K562 (cell line): Measurements from ENCODE around the gene CIB1. TPM values are rescaled to one million over a fixed set of nuclear protein-coding genes. Genes with fewer than 3 reads are reported as not detected.

Source experiments
- CREB5 ChIP-seq: fragments of 250-450 bp; sonication (Bioruptor Pico); IDR thresholded peaks from 2 replicates; pipeline ENCODE4 v1.5.0; 2020; ENCODE audit warnings: mild to moderate bottlenecking
- CTCFL ChIP-seq: IDR thresholded peaks from 2 replicates; pipeline ENCODE4 v1.6.1; 2011; ENCODE audit warnings: borderline replicate concordance, low read depth, mild to moderate bottlenecking, moderate library complexity, low read length; ENCODE audit not compliant: insufficient read depth, poor library complexity, severe bottlenecking
- GABPB1 ChIP-seq: sonication (generic); formaldehyde crosslinking; IDR thresholded peaks from 2 replicates; pipeline ENCODE4 v1.8.0; 2022; ENCODE audit warnings: mild to moderate bottlenecking, missing genetic modification reagents
- NRF1 ChIP-seq, 2 experiments: fragments of 450-650 bp; IDR thresholded peaks in 1 of 2; conservative IDR thresholded peaks in 1 of 2; 2 replicates each; pipeline ENCODE4 v1.6.1; 2014; ENCODE audit warnings: mild to moderate bottlenecking in 2 of 2
- PATZ1 ChIP-seq: fragments of 250-450 bp; sonication (Bioruptor Pico); IDR thresholded peaks from 2 replicates; pipeline ENCODE4 v1.5.0; 2020; ENCODE audit warnings: mild to moderate bottlenecking, borderline replicate concordance
- POLR3G ChIP-seq: IDR thresholded peaks from 2 replicates; pipeline ENCODE4 v1.6.1; 2011; ENCODE audit not compliant: insufficient read length, insufficient replicate concordance; ENCODE audit errors: extremely low read depth
- SMAD2 ChIP-seq: fragments of 150-350 bp; IDR thresholded peaks from 2 replicates; pipeline ENCODE4 v1.6.1; 2014; ENCODE audit warnings: low read depth, mild to moderate bottlenecking, low read length
- SMC3 ChIP-seq: conservative IDR thresholded peaks from 2 replicates; pipeline ENCODE4 v1.6.1; 2011; ENCODE audit warnings: low read depth, low read length, improper control_type of control experiment; ENCODE audit not compliant: insufficient read depth
- XRCC5 ChIP-seq: fragments of 200-400 bp; formaldehyde crosslinking; IDR thresholded peaks from 2 replicates; pipeline ENCODE4 v1.6.1; 2017; ENCODE audit warnings: low read depth, mild to moderate bottlenecking, low read length
- ZFX ChIP-seq: sonication (generic); formaldehyde crosslinking; IDR thresholded peaks from 2 replicates; pipeline ENCODE4 v1.8.0; 2022; ENCODE audit warnings: mild to moderate bottlenecking, missing genetic modification reagents, moderate library complexity
- ZNF316 ChIP-seq: fragments of 450-650 bp; IDR thresholded peaks from 2 replicates; pipeline ENCODE4 v1.6.1; 2016
- ZNF445 ChIP-seq: fragments of 250-450 bp; sonication (Bioruptor Pico); IDR thresholded peaks from 2 replicates; pipeline ENCODE4 v1.4.0; 2020; ENCODE audit warnings: low read depth, mild to moderate bottlenecking, moderate library complexity
- polyA plus RNA-seq, 8 experiments: library from polyadenylated mRNA; depleted of rRNA in 4 of 8; stranded (reverse) in 5 of 8; unstranded in 3 of 8; fragments of >200 nt; fragmentation: Nextera tagmentation in 2 of 8; fragmentation: Illumina TruSeq in 1 of 8; extraction: Ambion mirVana in 2 of 8; extraction: Trizol in 1 of 8; gene quantifications; 2 replicates each; pipeline versions ENCODE4 v1.2.1 to v1.2.3, GENCODE V29; 2011 to 2014; ENCODE audit warnings: inconsistent platforms in 1 of 8, missing spikeins in 1 of 8
- total RNA-seq, 7 experiments: library from RNA; depleted of rRNA in 6 of 7; stranded (reverse); fragments of >200 nt in 6 of 7; fragmentation: Illumina TruSeq in 2 of 7; extraction: Trizol in 2 of 7; gene quantifications; 2 replicates each; pipeline versions ENCODE4 v1.2.1 to v1.2.3, GENCODE V29; 2011 to 2021; ENCODE audit warnings: low replicate concordance in 1 of 7
- TF ChIP-seq, protein P1 (sequence below): fragments of 200-800 bp; sonication (Bioruptor generic); IDR thresholded peaks from 2 replicates; pipeline ENCODE4 v1.6.1; 2017; ENCODE audit warnings: missing genetic modification characterization, missing compliant biosample characterization
- TF ChIP-seq, protein P2 (sequence below): fragments of 450-650 bp; formaldehyde crosslinking; IDR thresholded peaks from 2 replicates; pipeline ENCODE4 v1.4.0; 2020; ENCODE audit warnings: mild to moderate bottlenecking
- TF ChIP-seq, protein P3 (sequence below), 2 experiments: fragments of 200-800 bp in 1 of 2; sonication (Bioruptor generic) in 1 of 2; sonication (generic) in 1 of 2; formaldehyde crosslinking in 1 of 2; IDR thresholded peaks in 1 of 2; conservative IDR thresholded peaks in 1 of 2; 2 replicates each; pipeline versions ENCODE4 v1.5.0 to v1.6.1; 2016 to 2020; ENCODE audit warnings: missing compliant biosample characterization in 1 of 2, missing genetic modification characterization in 1 of 2, missing genetic modification reagents in 1 of 2

The CIB1 gene
- total and polyA plus RNA-seq, 9 of the 15 experiments (the other 6 are each of a cell fraction or from before 2014, with no cell fraction given), result 14.9 to 136 (median 64.5) TPM

GRCh38 chr15:90265271-90266060 is 31.7 kb upstream of the CIB1 start, which contains the start of gene NGRN (continued):
- no peak for TF ChIP-seq CTCFL
- no peak for TF ChIP-seq POLR3G
- TF ChIP-seq, protein P1, sequence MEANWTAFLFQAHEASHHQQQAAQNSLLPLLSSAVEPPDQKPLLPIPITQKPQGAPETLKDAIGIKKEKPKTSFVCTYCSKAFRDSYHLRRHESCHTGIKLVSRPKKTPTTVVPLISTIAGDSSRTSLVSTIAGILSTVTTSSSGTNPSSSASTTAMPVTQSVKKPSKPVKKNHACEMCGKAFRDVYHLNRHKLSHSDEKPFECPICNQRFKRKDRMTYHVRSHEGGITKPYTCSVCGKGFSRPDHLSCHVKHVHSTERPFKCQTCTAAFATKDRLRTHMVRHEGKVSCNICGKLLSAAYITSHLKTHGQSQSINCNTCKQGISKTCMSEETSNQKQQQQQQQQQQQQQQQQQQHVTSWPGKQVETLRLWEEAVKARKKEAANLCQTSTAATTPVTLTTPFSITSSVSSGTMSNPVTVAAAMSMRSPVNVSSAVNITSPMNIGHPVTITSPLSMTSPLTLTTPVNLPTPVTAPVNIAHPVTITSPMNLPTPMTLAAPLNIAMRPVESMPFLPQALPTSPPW, result peak; percentile 57; the same call in 1 of the 2 replicates
- TF ChIP-seq NRF1 (conservative IDR thresholded peaks at IDR 0.05 in 1 of 2, IDR thresholded peaks at IDR 0.05 in 1 of 2), result peak; percentile 78 to 80
- TF ChIP-seq ZNF316, result no peak
- peak; percentile 97 for TF ChIP-seq ZFX (CRISPR knock-in tag)
- no peak for TF ChIP-seq PATZ1 (CRISPR knock-in tag)
- no peak for TF ChIP-seq CREB5 (CRISPR knock-in tag)
- TF ChIP-seq SMC3, result 0 out of 2 replicates have a peak, but pooled peaks have one; percentile 1
- TF ChIP-seq ZNF445 (CRISPR knock-in tag), result no peak
- TF ChIP-seq, protein P2, sequence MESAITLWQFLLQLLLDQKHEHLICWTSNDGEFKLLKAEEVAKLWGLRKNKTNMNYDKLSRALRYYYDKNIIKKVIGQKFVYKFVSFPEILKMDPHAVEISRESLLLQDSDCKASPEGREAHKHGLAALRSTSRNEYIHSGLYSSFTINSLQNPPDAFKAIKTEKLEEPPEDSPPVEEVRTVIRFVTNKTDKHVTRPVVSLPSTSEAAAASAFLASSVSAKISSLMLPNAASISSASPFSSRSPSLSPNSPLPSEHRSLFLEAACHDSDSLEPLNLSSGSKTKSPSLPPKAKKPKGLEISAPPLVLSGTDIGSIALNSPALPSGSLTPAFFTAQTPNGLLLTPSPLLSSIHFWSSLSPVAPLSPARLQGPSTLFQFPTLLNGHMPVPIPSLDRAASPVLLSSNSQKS (CRISPR knock-in tag), result no peak
- peak; percentile 14; the same call in 1 of the 2 replicates for TF ChIP-seq XRCC5
- TF ChIP-seq, protein P3, sequence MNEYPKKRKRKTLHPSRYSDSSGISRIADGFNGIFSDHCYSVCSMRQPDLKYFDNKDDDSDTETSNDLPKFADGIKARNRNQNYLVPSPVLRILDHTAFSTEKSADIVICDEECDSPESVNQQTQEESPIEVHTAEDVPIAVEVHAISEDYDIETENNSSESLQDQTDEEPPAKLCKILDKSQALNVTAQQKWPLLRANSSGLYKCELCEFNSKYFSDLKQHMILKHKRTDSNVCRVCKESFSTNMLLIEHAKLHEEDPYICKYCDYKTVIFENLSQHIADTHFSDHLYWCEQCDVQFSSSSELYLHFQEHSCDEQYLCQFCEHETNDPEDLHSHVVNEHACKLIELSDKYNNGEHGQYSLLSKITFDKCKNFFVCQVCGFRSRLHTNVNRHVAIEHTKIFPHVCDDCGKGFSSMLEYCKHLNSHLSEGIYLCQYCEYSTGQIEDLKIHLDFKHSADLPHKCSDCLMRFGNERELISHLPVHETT (CRISPR knock-in tag; conservative IDR thresholded peaks at IDR 0.05 in 1 of 2, IDR thresholded peaks at IDR 0.05 in 1 of 2), result peak in 1 of 2 experiments; percentile 62; a peak in 1 of 4 replicates
- TF ChIP-seq SMAD2, result no peak
- peak; percentile 93 for TF ChIP-seq GABPB1 (CRISPR knock-in tag)
